Stimulated activated CD8-positive, alpha-beta memory T cell treated with anti-CD3 and anti-CD28 coated beads, Interleukin-4, amount 100 ng/mL, for 1 hour (primary cell): ENCODE measurements around the gene HMGN1.
"Not testable (repeated sequence)": the region's sequence is repeated elsewhere in the genome, so short reads cannot be mapped to it uniquely, and the experiment has no call there.

Experiments
- DNase-seq, 2 donors: peaks; one replicate each; pipeline ENCODE4 v3.0.0-alpha.2; 2020; ENCODE audit warnings: low read depth in 2 of 2, low spot score in 1 of 2

The HMGN1 gene

DNA sequence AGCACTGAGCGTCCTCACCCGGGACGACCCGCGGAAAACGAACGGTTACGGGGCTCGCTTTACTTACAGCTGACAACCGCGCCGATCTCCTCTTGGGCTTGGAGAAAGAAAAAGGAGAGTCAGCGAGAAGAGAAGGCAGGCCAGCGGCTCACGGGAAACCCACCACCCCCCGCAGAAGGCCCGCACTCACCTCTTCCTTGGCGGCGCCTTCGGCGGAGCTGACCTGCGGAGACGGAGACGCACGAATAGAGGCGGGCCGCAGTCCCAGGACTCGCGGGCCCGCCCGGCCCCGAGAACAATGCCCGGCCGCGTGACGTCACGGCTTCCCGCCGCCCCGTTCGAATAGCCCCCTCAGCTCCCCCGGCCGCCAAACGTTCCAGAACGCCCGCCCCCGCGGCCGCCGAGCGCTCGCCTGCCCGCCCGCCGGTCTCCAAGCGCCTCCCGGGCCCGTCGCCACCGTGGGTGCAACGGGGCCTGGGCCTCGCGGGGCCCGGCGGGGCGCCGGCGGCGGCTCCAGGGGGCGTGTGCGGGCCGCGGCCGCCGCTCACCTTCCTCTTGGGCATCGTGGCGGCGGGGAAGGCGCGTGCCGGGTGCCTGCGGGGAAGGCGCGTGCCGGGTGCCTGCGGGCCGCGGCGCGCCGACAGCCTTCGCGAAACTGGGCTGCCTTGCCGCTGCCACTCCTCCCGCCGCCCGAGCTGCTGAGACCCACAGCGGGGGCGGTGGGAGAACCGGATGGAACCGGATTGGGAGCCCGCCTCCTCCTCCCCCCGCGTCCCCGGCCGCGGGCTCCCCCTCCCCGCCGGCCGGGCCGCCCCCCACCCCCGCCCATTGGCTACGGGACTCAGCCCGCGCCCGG lies at the start of gene HMGN1:
HMGN1 (minus strand) TSS at position 734 of the 856 bp plus-strand sequence; CDS start at position 563, 171 bp downstream.
- peak; percentile 62 to 80 for DNase-seq

DNA sequence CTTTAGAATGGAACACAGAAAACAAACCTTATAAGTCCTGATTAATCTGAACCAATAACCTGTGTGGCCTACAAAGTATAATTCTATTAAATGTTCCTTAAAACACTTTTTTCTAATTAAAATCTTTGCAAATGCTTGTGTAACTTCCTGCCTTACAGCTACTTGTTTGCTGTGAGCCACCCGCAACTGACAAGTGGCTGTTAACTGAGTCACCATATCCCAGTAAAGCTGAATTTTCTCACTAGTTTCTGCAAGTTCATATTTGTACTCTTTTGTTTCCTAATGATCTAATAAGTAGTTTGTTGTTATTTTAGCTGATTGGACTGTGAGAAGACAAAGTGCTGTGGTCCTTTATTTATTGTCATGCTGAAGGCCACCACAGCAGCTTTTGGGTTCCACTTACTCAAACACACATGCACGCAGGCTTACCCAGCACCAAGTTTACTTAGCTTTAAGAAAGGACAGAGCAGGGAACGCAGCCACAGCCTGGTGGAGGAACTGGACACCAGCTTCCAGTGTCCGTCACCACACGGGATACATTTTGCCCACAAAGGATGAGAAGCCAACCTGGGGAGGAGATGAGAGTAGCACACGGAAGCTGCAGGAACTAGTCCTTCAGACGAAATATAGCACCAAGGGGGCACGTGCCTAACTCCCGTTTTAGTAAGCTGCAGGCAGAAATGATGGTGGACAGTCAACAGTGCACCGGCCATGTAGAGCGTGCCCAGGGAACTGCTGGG lies 48.9 kb upstream of the HMGN1 start:
- DNase-seq: no peak

- DNase-seq: no peak
These were observed 44.1 kb upstream of the HMGN1 start for GRCh38 chr21:39392981-39393380.

DNA sequence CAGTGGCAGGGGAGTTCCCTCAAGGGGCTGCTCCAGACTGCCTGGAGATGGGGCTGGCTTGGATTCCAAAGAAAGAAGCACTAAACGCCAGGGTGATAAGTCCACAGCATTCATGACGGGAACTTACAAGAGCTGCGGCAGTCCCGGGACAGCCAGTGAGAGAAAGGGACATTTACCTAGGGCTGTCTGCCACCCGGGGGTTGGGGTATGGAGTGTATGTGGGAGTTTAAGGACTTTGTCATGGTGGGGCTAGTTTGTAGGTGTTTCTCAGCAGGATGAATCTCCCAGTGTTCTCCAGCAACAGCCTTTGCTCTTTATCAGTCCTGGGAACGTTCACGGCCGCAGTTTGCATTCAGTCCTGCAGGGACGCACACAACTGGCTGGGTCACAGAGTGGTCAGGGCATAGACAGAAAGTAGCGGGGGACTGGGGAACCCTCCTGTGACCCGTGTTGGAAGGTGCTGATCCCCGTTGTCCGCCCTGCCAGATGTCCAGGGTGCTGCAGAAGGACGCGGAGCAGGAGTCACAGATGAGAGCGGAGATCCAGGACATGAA lies 41.4 kb upstream of the HMGN1 start:
- no peak for DNase-seq

DNA sequence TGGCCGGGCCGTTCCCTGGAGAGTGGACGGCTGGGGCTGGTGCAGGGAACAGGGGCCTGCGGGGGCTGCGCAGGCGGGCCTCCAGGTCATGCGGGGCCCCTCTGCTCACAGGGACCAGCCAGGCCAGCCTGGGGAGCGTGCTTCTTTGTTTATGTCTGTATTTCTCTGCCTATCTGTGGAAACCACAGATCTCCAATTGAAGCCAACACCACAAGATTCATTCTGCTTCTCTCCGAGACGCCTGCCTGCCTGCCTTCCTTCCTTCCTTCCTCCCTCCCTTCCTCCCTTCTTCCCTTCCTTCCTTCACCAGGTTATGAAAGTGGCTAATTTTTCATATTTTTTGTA lies 39.9 kb upstream of the HMGN1 start:
- DNase-seq: no peak

- DNase-seq: peak; percentile 78 to 83
These were observed 39.3 kb upstream of the HMGN1 start for GRCh38 chr21:39388038-39388810.

- DNase-seq: peak; percentile 83 to 84
These were observed 38.7 kb upstream of the HMGN1 start for GRCh38 chr21:39387461-39388037.

DNA sequence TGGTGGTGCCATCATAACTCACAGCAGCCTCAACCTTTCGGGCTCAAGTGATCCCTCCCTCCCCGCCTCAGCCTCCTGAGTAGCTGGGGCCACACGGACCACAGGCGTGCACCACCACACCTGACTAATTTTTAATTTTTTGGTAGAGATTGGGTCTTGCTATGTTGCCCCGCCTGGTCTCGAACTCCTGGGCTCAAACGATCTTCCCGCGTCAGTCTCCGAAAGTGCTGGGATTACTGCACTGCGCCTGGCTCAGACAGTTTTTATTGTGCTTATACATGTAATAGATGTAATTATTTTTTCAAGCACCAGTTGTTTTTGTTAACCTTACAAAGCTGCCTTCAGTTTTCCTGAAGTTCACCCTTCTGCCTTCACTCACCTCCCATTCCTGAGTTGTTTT lies 38.0 kb upstream of the HMGN1 start:
- DNase-seq: no peak

- no peak for DNase-seq
These were observed 37.3 kb upstream of the HMGN1 start for GRCh38 chr21:39386194-39386593.

DNA sequence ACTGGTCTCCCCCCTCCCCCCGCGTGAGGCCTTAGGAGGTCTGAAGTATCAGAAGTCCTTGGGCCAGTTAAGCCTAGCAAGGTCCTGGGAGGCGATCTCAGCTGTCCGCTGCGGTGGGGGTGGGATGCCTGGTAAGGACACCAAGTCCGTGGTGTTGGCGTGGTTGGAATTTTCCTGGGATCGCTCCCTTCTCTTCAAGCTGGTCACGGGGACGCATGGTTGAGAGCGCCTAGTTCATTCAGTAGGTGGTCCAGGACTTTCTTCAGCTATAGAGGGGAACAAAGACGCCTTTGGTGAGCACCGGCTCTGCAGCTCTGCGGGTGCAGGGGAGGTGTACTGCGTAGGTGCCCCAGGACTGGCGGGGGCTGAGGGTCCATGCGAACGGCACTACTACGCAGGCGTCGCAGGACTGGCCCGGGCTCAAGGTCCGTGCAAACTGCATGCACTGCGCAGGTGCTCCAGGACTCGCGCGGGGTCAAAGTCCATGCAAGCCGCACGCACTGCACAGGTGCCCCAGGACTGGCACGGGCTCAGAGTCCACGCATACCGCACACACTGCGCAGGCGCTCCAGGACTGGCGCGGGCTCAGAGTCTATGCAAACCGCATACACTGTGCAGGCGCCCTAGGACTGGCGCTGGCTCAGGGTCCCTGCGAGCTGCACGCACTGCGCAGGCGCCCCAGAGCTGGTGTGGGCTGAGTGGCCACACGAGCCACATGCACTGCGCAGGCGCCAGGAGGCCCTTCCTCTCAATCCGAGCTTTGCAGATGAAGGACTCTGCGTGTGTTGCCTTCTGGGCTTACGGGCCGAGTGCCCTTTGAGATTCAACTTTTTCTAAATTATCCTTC lies 36.6 kb upstream of the HMGN1 start:
- peak in 1 of 2 donors; percentile 25 for DNase-seq

DNA sequence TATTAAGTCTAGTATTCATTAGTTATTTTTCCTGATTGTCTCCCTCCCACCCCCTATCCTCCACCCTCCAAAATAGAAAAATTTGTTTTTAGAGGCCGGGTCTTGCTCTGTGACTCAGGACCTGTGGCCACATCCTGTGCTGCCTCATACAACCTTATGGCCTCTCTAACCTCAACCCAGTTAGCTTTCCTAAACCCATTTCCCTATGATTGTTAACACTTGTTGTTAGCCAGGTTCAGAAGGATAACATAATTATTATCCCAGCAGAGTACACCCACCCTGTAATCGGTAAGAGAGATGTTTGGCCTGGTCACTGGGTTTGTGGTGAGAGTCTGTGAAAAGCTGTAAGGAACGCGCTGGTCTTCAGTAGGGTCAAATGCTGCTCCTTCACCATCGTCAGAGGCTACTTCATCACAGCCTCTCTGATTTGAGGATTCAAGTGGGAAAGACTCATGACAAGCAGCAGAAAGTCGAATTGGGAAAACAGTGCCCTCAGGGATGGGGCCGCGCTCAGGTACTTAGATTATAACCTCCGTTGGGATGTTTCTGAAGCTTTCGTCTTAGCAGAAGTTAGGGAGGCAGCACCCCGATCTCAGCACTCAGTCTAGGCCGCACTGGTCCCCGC lies 35.9 kb upstream of the HMGN1 start:
- DNase-seq: no peak

- not testable (repeated sequence) for DNase-seq
These were observed 33.2 kb upstream of the HMGN1 start for GRCh38 chr21:39382096-39382495.

GRCh38 chr21:39381009-39381408 lies 32.1 kb upstream of the HMGN1 start:
- DNase-seq: no peak

DNA sequence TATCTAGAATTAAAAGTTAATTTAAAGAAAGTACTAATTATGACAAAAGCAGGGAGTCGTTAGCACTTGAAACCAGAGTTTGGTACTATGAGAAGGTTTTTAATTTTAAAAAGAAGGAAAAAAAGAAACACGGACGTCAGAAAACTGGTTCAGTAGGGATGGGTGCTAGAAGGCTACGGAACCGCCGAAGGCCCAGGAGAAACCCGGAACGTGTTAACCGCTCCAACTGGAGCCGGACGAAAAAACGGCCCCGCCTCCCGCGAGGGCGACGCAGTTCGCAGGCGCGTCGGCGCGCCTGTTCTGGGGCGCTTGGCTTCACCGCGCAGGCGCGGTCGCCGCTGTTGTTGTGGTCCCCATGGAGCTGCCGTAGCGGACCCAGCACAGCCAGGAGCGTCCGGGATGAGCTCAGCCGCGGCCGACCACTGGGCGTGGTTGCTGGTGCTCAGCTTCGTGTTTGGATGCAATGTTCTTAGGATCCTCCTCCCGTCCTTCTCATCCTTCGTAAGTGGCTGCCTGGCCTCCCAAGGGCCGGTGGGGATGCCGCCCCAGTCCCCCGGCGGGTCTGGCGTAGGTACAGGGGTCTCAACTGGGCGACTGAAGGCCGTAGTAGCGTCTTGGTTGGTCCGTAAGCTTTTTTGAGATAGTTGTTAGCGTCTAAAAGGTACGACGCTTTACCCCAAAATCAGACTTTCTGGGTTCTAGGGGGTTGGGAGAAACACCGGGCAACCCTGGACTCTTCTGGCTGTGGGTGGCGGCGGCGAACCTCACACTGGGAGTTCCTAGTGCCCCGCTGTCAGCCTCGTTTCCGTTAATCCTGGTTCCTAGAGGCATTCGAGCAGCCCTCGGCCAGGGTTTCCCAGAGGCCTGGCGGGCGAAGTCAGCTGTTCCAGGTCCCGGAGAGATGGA lies 31.4 kb upstream of the HMGN1 start:
- peak; percentile 66 to 75 for DNase-seq

GRCh38 chr21:39377444-39378050 lies 28.7 kb upstream of the HMGN1 start:
- DNase-seq: no peak

GRCh38 chr21:39375446-39375845 lies 26.6 kb upstream of the HMGN1 start:
- no peak for DNase-seq

GRCh38 chr21:39374046-39374445 lies 25.2 kb upstream of the HMGN1 start:
- no peak for DNase-seq

GRCh38 chr21:39373634-39374033 lies 24.7 kb upstream of the HMGN1 start:
- DNase-seq: no peak
